Panc1 (cell line): ENCODE measurements around the gene PKD1L1.

Source experiments
- POLR2AphosphoS5 ChIP-seq: IDR thresholded peaks from 2 replicates; pipeline ENCODE4 v1.6.1; 2012; ENCODE audit warnings: mild to moderate bottlenecking, low read depth, low read length, moderate library complexity
- TF ChIP-seq, protein P1 (sequence below): fragments of 450-650 bp; IDR thresholded peaks from 2 replicates; pipeline ENCODE4 v1.5.1; 2017; ENCODE audit warnings: mild to moderate bottlenecking

DNA sequence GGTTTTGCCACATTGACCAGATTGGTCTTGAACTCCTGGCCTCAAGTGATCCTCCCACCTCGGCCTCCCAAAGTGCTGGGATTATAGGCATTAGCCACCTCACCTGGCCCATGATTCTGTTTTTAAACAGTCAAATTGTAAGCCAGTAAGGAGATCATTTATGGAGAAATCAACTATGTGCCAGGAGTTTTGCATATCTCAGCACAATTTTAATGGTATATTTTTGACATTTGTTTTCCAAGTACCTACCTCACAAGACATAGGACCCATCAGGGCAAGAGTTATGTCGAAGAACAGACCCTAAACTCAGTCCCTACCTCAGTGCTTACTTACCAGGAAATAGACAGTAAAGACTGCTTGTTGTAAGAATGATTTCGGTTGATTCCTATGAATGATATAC, 193.0 kb downstream of the PKD1L1 start:
- TF ChIP-seq, protein P1, sequence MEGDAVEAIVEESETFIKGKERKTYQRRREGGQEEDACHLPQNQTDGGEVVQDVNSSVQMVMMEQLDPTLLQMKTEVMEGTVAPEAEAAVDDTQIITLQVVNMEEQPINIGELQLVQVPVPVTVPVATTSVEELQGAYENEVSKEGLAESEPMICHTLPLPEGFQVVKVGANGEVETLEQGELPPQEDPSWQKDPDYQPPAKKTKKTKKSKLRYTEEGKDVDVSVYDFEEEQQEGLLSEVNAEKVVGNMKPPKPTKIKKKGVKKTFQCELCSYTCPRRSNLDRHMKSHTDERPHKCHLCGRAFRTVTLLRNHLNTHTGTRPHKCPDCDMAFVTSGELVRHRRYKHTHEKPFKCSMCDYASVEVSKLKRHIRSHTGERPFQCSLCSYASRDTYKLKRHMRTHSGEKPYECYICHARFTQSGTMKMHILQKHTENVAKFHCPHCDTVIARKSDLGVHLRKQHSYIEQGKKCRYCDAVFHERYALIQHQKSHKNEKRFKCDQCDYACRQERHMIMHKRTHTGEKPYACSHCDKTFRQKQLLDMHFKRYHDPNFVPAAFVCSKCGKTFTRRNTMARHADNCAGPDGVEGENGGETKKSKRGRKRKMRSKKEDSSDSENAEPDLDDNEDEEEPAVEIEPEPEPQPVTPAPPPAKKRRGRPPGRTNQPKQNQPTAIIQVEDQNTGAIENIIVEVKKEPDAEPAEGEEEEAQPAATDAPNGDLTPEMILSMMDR, result no peak
- no peak for TF ChIP-seq POLR2AphosphoS5
